ENCODE data around the gene IFI6. TPM values are rescaled to one million over a fixed set of nuclear protein-coding genes. Genes with fewer than 3 reads are reported as not detected.

IFI6 gene
- total and polyA plus RNA-seq, 2 of the 13 experiments (the other 11 are each of a cell fraction or from before 2014, with no cell fraction given) = 12.9 to 13.2 TPM

DNA sequence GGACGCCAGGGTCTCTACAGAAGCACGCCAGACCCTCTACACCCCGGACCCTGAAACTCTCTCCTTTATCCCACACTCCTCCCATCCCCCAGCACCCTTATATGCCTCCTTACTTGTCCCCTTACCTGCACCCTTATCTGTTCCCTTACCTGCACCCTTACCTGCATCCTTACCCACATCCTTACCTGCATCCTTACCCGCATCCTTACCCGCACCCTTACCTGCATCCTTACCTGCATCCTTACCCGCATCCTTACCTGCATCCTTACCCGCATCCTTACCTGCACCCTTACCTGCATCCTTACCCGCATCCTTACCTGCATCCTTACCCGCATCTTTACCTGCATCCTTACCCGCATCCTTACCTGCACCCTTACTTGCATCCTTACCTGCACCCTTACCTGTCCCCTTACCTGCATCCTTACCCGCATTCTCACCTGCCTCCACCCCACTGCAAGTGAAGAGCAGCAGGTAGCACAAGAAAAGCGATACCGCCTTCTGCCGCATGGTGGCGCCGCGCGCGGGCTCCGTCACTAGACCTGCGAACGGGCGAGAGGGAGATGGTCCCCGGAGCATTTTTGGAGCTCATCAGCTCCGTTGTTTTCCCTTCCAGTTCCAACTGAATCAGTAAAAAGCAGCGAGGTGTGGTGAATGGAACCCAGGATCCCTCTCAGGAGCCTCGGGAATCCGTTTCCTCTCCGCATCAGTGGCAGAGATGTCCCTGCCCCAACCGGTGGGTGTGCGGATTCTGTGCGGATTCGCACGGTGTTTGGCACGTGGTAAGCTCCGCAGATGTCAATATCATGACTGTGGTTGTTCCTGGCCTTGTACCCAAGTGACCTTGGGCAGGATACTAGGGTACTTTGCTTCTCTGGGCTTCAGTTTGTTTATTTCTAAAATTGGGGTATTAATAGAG is 2.9 kb downstream of the IFI6 start (continued):
- TF ChIP-seq ZNF354B (CRISPR knock-in tag; IDR thresholded peaks at IDR 0.05) = no peak
- no peak for TF ChIP-seq HOXA7 (CRISPR knock-in tag; IDR thresholded peaks at IDR 0.05)
- TF ChIP-seq ZNF615 (CRISPR knock-in tag; IDR thresholded peaks at IDR 0.05; ENCODE audit: borderline replicate concordance) = no peak
- TF ChIP-seq, protein P1, sequence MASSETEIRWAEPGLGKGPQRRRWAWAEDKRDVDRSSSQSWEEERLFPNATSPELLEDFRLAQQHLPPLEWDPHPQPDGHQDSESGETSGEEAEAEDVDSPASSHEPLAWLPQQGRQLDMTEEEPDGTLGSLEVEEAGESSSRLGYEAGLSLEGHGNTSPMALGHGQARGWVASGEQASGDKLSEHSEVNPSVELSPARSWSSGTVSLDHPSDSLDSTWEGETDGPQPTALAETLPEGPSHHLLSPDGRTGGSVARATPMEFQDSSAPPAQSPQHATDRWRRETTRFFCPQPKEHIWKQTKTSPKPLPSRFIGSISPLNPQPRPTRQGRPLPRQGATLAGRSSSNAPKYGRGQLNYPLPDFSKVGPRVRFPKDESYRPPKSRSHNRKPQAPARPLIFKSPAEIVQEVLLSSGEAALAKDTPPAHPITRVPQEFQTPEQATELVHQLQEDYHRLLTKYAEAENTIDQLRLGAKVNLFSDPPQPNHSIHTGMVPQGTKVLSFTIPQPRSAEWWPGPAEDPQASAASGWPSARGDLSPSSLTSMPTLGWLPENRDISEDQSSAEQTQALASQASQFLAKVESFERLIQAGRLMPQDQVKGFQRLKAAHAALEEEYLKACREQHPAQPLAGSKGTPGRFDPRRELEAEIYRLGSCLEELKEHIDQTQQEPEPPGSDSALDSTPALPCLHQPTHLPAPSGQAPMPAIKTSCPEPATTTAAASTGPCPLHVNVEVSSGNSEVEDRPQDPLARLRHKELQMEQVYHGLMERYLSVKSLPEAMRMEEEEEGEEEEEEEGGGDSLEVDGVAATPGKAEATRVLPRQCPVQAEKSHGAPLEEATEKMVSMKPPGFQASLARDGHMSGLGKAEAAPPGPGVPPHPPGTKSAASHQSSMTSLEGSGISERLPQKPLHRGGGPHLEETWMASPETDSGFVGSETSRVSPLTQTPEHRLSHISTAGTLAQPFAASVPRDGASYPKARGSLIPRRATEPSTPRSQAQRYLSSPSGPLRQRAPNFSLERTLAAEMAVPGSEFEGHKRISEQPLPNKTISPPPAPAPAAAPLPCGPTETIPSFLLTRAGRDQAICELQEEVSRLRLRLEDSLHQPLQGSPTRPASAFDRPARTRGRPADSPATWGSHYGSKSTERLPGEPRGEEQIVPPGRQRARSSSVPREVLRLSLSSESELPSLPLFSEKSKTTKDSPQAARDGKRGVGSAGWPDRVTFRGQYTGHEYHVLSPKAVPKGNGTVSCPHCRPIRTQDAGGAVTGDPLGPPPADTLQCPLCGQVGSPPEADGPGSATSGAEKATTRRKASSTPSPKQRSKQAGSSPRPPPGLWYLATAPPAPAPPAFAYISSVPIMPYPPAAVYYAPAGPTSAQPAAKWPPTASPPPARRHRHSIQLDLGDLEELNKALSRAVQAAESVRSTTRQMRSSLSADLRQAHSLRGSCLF (CRISPR knock-in tag; IDR thresholded peaks at IDR 0.05; ENCODE audit: borderline replicate concordance) = no peak
- no peak for TF ChIP-seq XBP1 (CRISPR knock-in tag; IDR thresholded peaks at IDR 0.05)
- TF ChIP-seq, protein P2, sequence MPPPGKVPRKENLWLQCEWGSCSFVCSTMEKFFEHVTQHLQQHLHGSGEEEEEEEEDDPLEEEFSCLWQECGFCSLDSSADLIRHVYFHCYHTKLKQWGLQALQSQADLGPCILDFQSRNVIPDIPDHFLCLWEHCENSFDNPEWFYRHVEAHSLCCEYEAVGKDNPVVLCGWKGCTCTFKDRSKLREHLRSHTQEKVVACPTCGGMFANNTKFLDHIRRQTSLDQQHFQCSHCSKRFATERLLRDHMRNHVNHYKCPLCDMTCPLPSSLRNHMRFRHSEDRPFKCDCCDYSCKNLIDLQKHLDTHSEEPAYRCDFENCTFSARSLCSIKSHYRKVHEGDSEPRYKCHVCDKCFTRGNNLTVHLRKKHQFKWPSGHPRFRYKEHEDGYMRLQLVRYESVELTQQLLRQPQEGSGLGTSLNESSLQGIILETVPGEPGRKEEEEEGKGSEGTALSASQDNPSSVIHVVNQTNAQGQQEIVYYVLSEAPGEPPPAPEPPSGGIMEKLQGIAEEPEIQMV (CRISPR knock-in tag; IDR thresholded peaks at IDR 0.05; ENCODE audit: low read depth) = no peak
- peak; percentile 29; the same call in 1 of the 2 replicates for TF ChIP-seq MYC (CRISPR knock-in tag; IDR thresholded peaks at IDR 0.05; ENCODE audit: borderline replicate concordance)
- TF ChIP-seq, protein P3, sequence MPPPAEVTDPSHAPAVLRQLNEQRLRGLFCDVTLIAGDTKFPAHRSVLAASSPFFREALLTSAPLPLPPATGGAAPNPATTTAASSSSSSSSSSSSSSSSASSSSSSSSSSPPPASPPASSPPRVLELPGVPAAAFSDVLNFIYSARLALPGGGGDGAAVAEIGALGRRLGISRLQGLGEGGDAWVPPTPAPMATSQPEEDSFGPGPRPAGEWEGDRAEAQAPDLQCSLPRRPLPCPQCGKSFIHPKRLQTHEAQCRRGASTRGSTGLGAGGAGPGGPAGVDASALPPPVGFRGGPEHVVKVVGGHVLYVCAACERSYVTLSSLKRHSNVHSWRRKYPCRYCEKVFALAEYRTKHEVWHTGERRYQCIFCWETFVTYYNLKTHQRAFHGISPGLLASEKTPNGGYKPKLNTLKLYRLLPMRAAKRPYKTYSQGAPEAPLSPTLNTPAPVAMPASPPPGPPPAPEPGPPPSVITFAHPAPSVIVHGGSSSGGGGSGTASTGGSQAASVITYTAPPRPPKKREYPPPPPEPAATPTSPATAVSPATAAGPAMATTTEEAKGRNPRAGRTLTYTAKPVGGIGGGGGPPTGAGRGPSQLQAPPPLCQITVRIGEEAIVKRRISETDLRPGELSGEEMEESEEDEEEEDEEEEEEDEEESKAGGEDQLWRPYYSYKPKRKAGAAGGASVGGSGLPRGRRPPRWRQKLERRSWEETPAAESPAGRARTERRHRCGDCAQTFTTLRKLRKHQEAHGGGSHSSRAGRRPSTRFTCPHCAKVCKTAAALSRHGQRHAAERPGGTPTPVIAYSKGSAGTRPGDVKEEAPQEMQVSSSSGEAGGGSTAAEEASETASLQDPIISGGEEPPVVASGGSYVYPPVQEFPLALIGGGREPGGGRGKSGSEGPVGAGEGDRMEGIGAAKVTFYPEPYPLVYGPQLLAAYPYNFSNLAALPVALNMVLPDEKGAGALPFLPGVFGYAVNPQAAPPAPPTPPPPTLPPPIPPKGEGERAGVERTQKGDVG (CRISPR knock-in tag; IDR thresholded peaks at IDR 0.05; ENCODE audit: borderline replicate concordance) = no peak
- no peak for TF ChIP-seq NBN (conservative IDR thresholded peaks at IDR 0.05)
- TF ChIP-seq DPF2 (CRISPR knock-in tag; IDR thresholded peaks at IDR 0.05; ENCODE audit: borderline replicate concordance, low read depth) = no peak
- TF ChIP-seq, protein P4, sequence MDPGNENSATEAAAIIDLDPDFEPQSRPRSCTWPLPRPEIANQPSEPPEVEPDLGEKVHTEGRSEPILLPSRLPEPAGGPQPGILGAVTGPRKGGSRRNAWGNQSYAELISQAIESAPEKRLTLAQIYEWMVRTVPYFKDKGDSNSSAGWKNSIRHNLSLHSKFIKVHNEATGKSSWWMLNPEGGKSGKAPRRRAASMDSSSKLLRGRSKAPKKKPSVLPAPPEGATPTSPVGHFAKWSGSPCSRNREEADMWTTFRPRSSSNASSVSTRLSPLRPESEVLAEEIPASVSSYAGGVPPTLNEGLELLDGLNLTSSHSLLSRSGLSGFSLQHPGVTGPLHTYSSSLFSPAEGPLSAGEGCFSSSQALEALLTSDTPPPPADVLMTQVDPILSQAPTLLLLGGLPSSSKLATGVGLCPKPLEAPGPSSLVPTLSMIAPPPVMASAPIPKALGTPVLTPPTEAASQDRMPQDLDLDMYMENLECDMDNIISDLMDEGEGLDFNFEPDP (CRISPR knock-in tag; conservative IDR thresholded peaks at IDR 0.05) = no peak
- TF ChIP-seq BRCA1 (CRISPR knock-in tag; IDR thresholded peaks at IDR 0.05) = no peak
- no peak for TF ChIP-seq HNF4G (IDR thresholded peaks at IDR 0.05; ENCODE audit: borderline replicate concordance, low read depth, low read length)
- TF ChIP-seq HNF4G (CRISPR knock-in tag; IDR thresholded peaks at IDR 0.05; ENCODE audit: borderline replicate concordance, low read depth) = no peak
- no peak for TF ChIP-seq SP140L (CRISPR knock-in tag; IDR thresholded peaks at IDR 0.05; ENCODE audit: borderline replicate concordance)
- no peak for TF ChIP-seq ZMYM2 (CRISPR knock-in tag; IDR thresholded peaks at IDR 0.05)
- TF ChIP-seq POGZ (CRISPR knock-in tag; IDR thresholded peaks at IDR 0.05) = no peak
- peak; percentile 73 for TF ChIP-seq RAD21 (CRISPR knock-in tag; IDR thresholded peaks at IDR 0.05)
